DND-41 (cell line): ENCODE results near the gene HBP1.

Experiments used
- ATAC-seq: fragments of 200-7000 bp; cut with Tn5 transposase; 3 replicates; pipeline ENCODE4 v1.9.1; 2021; ENCODE audit warnings: low read depth; ENCODE audit not compliant: insufficient read depth
- DNase-seq: peaks from one replicate; pipeline ENCODE4 v3.0.0-alpha.2; 2020
- H2AFZ ChIP-seq: 2 replicates; pipeline ENCODE4 v1.6.0; 2012; ENCODE audit warnings: low read depth, low read length
- H3K27ac ChIP-seq: 2 replicates; pipeline ENCODE4 v1.5.1; 2012; ENCODE audit warnings: low read length, inconsistent platforms
- H3K27me3 ChIP-seq: fragments of 200-600 bp; sonication (generic); 2 replicates; pipeline ENCODE4 v1.6.0; 2012; ENCODE audit warnings: low read length, mild to moderate bottlenecking, inconsistent platforms; ENCODE audit not compliant: insufficient read depth, poor library complexity
- H3K36me3 ChIP-seq: 2 replicates; pipeline ENCODE4 v1.5.1; 2012; ENCODE audit warnings: low read length, inconsistent platforms; ENCODE audit not compliant: insufficient read depth
- H3K4me1 ChIP-seq: 2 replicates; pipeline ENCODE4 v1.5.1; 2012; ENCODE audit warnings: mild to moderate bottlenecking, low read length; ENCODE audit not compliant: insufficient read depth
- H3K4me2 ChIP-seq: 2 replicates; pipeline ENCODE4 v1.6.0; 2012; ENCODE audit warnings: mild to moderate bottlenecking, moderate library complexity, low read length, inconsistent platforms; ENCODE audit not compliant: insufficient read depth
- H3K4me3 ChIP-seq, 2 experiments: fragments of 200-600 bp in 1 of 2; shearing (Covaris generic) in 1 of 2; 2 replicates each; pipeline ENCODE4 v1.5.1; 2012 to 2016; ENCODE audit warnings: inconsistent platforms in 2 of 2, low read length in 2 of 2, mild to moderate bottlenecking in 2 of 2, low read depth in 1 of 2, moderate library complexity in 1 of 2
- H3K79me2 ChIP-seq: 2 replicates; pipeline ENCODE4 v1.6.0; 2012; ENCODE audit warnings: low read length, inconsistent platforms; ENCODE audit not compliant: insufficient read depth
- H3K9ac ChIP-seq: 2 replicates; pipeline ENCODE4 v1.6.0; 2012; ENCODE audit warnings: low read depth, mild to moderate bottlenecking, inconsistent platforms, low read length, moderate library complexity
- H3K9me3 ChIP-seq: 2 replicates; pipeline ENCODE4 v1.5.1; 2012; ENCODE audit warnings: low read length, moderate library complexity, mild to moderate bottlenecking, inconsistent platforms; ENCODE audit not compliant: insufficient read depth, severe bottlenecking
- H4K20me1 ChIP-seq: 2 replicates; pipeline ENCODE4 v1.6.0; 2012; ENCODE audit warnings: low read length; ENCODE audit not compliant: insufficient read depth
- EZH2 ChIP-seq: IDR thresholded peaks from 3 replicates; pipeline ENCODE4 v1.6.1; 2012; ENCODE audit warnings: borderline replicate concordance, low read depth, mild to moderate bottlenecking, moderate library complexity, low read length, inconsistent platforms; ENCODE audit not compliant: severe bottlenecking
- TF ChIP-seq, protein P1 (sequence below): IDR thresholded peaks from 2 replicates; pipeline ENCODE4 v1.5.1; 2012; ENCODE audit warnings: borderline replicate concordance, low read length, moderate library complexity, mild to moderate bottlenecking; ENCODE audit not compliant: poor library complexity, severe bottlenecking; ENCODE audit errors: extremely low read depth

The HBP1 gene

DNA sequence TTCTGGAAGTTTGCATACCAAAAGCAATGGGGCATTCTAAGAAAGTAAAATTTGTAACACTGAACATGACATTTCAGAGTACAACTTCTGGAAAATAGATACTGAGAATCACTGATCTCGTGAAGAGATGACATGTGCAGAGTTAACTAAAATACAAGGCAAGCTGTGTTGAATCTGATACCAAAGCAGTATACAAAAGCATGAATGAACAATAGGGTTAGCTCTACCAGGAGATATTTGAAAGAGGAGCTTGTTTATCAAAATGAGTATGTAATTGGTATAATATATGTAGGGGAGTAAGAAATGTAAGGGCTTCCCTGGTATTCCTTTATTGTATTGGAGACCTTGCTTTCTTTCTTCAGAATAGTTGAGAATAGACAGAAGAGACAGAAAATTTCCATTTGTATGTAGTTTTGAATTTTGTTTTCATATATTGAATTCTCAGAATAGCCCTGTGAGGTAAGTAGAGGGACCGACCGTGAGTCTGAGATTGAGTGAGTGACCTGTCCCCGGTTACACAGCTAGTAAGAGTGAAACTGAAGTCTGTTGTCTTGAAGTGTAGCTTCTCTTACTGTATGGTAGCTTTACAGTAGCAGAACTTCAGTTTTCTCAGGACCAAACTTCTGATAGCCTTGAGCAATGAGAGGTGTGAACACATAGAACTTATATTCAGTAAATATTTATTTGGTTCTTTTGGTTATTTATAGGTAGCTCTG is 5.0 kb downstream of the HBP1 start:
- no peaks in the 10 kb centered on the region for H3K27me3 ChIP-seq
- no peaks in the 10 kb centered on the region for H3K9me3 ChIP-seq
- no peak overlapping the region for H3K4me2 ChIP-seq
- TF ChIP-seq EZH2, result no peak
- TF ChIP-seq, protein P1, sequence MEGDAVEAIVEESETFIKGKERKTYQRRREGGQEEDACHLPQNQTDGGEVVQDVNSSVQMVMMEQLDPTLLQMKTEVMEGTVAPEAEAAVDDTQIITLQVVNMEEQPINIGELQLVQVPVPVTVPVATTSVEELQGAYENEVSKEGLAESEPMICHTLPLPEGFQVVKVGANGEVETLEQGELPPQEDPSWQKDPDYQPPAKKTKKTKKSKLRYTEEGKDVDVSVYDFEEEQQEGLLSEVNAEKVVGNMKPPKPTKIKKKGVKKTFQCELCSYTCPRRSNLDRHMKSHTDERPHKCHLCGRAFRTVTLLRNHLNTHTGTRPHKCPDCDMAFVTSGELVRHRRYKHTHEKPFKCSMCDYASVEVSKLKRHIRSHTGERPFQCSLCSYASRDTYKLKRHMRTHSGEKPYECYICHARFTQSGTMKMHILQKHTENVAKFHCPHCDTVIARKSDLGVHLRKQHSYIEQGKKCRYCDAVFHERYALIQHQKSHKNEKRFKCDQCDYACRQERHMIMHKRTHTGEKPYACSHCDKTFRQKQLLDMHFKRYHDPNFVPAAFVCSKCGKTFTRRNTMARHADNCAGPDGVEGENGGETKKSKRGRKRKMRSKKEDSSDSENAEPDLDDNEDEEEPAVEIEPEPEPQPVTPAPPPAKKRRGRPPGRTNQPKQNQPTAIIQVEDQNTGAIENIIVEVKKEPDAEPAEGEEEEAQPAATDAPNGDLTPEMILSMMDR, result no peak
- peaks cover 34% of the 10 kb centered on the region for H4K20me1 ChIP-seq
- H3K27ac ChIP-seq, result no peak overlapping the region
- ATAC-seq (no peak), DNase-seq (no peak)
- H3K36me3 ChIP-seq, result peaks cover 3% of the 10 kb centered on the region; the same call in 1 of the 2 replicates
- H3K9ac ChIP-seq, result no peak overlapping the region
- H3K79me2 ChIP-seq, result peaks cover 92% of the 10 kb centered on the region
- H2AFZ ChIP-seq, result no peak overlapping the region
- H3K4me1 ChIP-seq, result peaks cover 12% of the 10 kb centered on the region
- H3K4me3 ChIP-seq, result no peak overlapping the region

DNA sequence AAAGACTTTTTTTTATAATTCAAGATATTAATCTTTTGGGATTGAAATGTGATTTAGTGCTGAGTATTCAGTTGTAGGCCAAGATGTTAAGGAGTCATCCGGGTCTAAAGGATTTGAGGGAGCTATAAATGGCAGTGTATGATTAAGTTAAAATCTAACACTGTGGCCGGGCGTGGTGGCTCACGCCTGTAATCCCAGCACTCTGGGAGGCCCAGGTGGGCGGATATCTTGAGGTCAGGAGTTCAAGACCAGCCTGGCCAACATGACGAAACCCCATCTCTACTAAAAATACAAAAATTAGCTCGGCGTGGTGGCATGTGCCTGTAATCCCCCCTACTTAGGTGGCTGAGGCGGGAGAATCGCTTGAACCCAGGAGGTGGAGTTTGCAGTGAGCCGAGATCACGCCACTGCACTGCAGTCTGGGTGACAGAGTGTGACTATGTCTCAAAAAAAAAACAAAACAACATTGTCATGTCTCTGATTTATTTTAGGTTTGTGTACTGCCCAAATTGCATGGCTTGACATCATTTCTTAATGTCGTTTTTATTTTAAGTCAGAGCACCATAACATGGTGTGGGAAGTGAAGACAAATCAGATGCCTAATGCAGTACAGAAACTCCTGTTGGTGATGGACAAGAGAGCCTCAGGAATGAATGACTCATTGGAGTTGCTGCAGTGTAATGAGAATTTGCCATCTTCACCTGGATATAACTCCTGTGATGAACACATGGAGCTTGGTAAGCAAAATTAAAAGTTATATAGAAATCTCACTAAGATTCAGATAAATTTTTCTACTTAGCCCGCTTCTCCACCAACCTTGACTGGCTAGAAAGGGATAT is 10.7 kb downstream of the HBP1 start:
- no peak overlapping the region for H3K9ac ChIP-seq
- H3K79me2 ChIP-seq, result peaks cover 51% of the 10 kb centered on the region
- ATAC-seq (no peak), DNase-seq (no peak)
- TF ChIP-seq, protein P1, result no peak
- no peak for TF ChIP-seq EZH2
- H3K4me2 ChIP-seq, result no peak overlapping the region
- H3K27ac ChIP-seq, result no peak overlapping the region
- no peaks in the 10 kb centered on the region for H3K9me3 ChIP-seq
- no peaks in the 10 kb centered on the region for H3K27me3 ChIP-seq
- no peak overlapping the region for H3K4me3 ChIP-seq
- H2AFZ ChIP-seq, result no peak overlapping the region
- H4K20me1 ChIP-seq, result peaks cover 11% of the 10 kb centered on the region
- H3K4me1 ChIP-seq, result no peaks in the 10 kb centered on the region
- peaks cover 44% of the 10 kb centered on the region for H3K36me3 ChIP-seq

DNA sequence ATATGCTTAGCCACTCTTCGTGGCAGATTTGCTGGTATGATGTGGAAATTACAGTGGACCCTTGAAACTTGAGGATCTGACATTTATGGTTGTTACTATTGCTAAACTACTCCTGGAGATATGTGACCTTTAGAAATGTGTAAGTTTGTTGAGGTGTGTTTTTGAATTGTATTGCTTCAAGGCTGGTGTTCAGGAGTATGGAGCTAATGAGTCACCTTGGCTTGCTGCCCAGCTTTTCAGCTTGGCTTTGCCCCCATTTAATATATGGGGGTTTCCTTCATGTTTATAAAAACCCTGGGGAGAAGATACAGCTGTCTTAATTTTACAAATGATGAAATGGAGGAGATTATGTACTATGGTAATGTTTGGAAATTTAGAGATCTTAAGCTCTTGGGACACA is 11.6 kb downstream of the HBP1 start:
- H3K4me3 ChIP-seq, result no peak overlapping the region
- H3K4me1 ChIP-seq, result no peaks in the 10 kb centered on the region
- peaks cover 53% of the 10 kb centered on the region for H3K36me3 ChIP-seq
- TF ChIP-seq EZH2, result no peak
- TF ChIP-seq, protein P1, result no peak
- H2AFZ ChIP-seq, result no peak overlapping the region
- H3K79me2 ChIP-seq, result peaks cover 45% of the 10 kb centered on the region
- H3K9ac ChIP-seq, result no peak overlapping the region
- H3K9me3 ChIP-seq, result no peaks in the 10 kb centered on the region
- no peak overlapping the region for H3K27ac ChIP-seq
- no peaks in the 10 kb centered on the region for H3K27me3 ChIP-seq
- ATAC-seq (no peak), DNase-seq (no peak)
- H3K4me2 ChIP-seq, result no peak overlapping the region
- peaks cover 7% of the 10 kb centered on the region for H4K20me1 ChIP-seq
